GM12891 (cell line): Measurements from ENCODE around the gene SCLT1.

Experiments
- POLR2A ChIP-seq: IDR thresholded peaks from 2 replicates; pipeline ENCODE4 v1.6.1; 2011; ENCODE audit warnings: low read depth, low read length, control low read depth
- POLR2AphosphoS5 ChIP-seq: IDR thresholded peaks from 2 replicates; pipeline ENCODE4 v1.6.1; 2011; ENCODE audit warnings: low read depth, low read length, control low read depth
- SPI1 ChIP-seq: IDR thresholded peaks from 2 replicates; pipeline ENCODE4 v1.6.1; 2011; ENCODE audit warnings: low read depth, low read length, control low read depth
- TAF1 ChIP-seq: IDR thresholded peaks from 2 replicates; pipeline ENCODE4 v1.6.1; 2011; ENCODE audit warnings: low read depth, low read length, control low read depth

DNA sequence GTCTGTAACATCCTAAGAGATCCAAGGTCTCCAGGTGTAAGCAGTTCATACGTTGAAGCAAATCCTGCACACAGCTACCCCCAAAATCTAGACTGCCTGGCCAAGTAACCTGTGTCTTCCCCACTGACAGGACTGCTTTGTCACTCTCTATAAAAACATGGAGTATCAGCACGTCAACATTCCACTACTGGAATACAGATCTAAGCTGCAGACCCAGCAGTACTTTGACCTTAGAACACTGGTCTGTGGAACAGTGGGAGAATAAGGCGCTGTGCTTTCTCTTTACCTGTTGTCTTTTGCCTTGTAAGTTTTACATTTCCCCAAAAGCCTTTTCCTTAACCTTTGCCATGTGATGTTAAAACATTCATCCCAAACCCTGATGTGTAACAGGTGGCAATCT is 146.4 kb downstream of the SCLT1 start:
- TF ChIP-seq POLR2A (no peak), SPI1 (no peak), POLR2AphosphoS5 (no peak), TAF1 (no peak)
